ENCODE data around the gene RSRC1.
"Not testable (repeated sequence)": the region's sequence is repeated elsewhere in the genome, so short reads cannot be mapped to it uniquely, and the experiment has no call there.

RSRC1 gene

DNA sequence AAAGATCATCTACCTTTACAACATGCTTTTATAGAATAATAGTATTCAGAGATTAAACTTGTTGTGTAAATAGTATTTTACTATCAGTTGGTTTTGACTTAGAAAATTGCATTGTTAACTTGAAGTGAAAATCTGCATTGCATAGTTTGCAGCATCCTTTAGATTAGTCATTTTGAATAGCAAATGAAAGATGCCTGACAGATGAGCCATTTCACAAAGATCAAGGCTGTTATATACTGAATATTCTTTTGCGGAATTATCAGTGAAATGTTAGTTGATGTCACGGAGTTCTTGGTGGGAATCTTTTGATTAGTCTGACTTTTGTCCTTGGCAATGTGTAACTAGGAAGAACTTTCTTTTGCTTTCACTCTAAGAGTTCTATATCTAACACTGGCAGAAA, 24.5 kb downstream of the RSRC1 start:
- DNase-seq = no peak

DNA sequence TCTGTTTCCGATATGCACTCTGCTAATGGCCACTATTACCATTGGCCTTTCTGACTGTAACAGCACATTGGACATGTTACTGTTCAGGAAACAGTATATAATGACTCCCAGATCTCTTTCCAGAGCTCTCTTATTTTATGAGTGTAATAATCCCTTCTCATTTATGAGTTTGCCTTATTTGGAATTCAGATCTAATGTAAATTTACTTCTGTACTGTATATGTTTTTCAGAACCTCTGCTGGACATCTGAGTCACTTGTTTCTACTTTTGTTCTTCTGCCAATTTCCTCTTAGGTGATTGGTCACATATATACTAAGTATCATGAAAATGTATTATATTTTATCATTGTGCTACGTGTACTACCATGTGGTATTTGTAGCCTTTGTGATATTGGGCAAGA, 30.5 kb downstream of the RSRC1 start:
- no peak for DNase-seq

DNA sequence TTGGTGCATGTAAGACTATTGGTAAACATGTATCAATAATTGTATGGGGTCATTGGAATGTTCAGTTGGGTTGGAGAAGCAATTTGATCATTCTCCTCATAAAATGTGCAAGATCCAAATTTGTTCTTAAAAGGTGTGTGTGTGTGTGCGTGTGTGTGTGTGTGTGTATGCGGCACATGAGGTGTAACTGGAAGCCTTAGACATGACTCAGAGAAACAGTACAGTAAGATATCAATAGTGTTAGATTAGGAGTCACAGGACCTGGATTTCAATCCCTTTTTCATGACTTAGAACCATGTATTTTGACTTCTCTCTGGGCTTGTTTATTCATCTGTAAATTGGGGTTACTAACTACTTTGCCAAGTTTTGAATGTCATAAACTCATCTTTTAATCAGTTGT, 38.3 kb downstream of the RSRC1 start:
- no peak for DNase-seq

DNA sequence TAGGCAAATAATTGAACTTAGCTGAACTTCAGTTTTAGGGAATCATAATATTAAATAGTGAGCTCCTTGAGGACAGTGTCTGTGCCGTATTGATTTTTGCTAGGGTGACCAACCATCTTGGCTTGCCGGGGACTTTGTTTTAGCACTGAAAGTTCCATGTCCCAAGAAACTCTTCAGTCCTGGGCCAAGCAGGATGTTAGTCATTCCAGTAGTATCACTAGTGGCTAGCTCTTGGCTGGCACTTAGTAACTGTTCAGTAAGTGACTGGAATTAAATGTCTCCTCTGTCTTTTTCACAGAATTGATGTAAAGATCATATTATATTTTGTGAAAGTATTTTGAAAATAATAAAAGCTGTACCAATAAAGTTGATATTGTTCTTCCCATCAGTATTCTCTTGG, 42.3 kb downstream of the RSRC1 start:
- no peak for DNase-seq

DNA sequence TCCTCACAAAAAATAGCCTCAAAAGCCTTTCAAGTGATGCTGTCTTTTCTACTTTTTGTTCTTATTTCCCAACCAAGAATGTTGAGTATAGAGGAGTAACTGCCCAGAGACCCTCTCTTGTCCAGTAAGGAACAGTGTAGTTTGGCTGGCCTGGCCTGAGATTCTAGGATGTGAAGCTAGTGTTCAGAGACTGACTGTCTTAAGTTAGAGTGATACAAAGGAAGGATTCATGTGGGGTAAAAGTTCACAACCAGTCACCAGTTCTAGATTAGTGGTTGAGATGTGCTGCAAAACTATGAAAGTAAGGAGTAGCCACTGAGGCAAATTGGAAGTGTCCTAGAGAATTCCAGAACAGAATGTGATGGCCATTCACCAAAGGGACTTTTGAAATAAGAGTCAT, 49.1 kb downstream of the RSRC1 start:
- no peak for DNase-seq

DNA sequence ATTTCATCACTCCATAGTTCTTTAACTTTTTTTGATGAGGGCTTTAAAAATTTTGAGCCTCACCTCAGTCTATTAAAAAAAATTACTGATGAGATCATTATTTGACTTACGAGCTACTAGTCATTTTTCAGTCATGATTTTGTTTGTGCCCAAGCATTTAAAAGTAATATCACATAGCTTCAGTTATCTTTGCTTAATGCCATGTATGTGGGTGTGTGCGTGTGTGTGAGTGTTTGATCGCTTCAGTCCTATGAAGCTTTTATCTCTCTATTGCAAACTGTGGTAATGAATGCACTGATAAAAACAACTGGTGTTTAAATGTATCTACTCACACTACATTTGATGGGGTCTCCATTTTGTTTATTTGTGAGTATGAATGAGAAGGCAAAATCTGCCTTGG, 49.8 kb downstream of the RSRC1 start:
- DNase-seq = no peak

DNA sequence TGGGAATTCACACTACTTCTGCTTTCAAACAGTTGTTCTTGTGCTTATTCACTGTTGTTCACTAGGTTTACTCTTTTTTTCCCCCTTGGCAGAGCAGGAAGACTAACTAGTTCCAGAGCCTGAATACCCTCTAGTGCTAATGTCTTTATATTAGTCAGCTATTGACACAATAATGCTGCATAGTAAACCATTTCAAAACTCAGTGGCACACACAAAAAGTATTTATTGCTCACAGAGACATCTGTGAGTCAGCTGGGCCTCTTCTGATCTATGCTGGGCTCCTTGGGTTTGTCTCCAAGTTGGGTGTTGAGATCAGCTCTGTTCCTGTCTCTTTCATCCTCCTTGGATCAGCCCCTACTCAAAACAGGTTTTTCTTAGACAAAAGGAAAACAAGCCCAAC, 51.1 kb downstream of the RSRC1 start:
- DNase-seq = no peak

DNA sequence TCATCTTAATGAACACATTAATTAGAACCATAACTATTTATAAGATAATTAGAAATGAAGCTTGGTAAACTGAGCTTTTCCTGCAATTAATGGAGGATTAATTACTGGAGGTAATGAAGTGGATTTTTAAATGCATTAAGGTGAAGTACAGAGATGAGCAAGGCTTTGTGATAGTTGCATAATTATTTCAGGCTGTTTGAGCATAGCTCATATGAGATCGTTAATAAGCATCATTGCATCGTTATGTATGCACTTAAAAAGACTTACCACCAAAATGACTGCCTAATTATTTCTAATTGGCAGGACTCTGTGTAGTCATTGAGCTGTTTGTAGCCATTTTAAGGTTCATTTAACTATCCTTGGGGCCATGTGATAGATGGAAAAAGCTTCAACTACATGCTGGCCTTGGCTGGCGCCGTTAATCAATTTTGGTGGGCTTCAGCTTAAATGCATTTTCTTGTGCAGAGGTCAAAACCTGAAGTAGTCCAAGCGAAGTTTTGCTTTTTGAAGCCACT, 55.3 kb downstream of the RSRC1 start:
- DNase-seq = no peak

DNA sequence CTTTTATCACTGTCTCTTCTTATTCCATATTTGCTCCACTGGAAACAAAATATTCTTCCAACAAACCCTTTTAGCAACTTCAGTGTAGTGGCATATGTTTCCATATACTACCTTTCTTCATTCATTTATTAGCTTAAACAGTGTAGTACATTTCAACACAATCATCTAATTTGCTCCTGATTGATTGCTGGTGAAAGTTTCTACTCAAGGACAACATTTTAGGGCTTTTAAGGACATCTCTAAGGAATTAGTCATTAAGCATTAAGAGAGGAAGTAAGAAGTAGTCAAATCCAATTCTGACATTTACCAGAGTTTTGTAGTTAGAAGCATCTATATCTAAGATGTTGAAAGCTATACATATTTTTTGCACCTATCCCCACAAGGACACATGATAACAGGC, 55.8 kb downstream of the RSRC1 start:
- no peak for DNase-seq

DNA sequence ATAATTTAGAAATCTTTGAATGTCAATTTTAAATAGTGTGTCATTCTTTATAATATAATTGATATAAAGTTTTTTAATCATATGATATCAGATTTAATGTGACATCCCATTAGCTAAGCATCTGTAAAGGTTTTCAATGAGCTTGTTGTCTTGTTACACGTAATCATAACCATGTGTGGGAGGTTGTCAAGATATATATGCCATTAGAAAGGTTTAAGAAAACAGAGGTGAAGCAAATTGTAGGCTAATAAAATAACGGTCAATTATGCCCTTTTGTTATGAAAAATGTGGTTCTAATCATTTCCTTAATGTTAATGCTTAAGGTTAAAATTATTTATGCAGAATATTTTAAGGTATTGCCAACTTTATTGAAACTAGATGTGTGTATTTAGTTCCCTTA, 56.3 kb downstream of the RSRC1 start:
- no peak for DNase-seq

DNA sequence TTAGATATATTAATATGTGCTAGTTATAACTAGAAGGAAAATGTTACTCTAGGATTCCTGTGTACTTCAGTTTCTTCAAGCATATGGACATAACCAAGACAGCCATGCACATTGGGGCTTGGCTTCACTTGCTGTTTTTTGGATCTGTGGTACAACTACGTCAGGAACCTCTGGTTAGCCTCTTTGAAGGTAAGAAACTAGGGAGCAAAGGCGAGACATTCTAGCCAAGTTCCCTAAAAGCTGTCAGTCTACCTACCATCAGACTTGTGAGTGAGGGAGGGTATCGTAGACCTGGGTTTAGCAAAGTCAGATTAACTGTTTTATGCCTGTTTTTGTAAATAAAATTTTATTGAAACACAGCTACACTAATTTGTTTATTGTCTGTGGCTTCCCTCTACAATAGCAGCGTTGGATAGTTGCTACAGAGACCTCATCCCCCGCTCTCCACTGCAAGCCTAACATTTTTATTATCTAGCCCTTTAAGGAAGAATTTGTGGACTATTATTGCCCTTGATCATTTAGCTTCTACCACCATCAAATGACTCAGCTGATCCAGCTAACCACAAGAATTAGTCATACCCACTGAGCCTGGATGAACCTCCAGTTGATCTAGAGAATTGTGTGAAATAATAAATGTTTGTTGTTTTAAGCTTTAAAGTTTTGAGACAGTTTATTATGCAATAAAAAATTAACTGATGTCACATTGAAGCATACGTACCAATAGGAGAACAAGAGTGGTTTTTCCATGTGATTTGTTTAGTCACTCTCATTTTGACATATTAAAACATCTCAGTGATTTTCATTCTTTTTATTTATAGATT, 58.1 kb downstream of the RSRC1 start:
- no peak for DNase-seq

DNA sequence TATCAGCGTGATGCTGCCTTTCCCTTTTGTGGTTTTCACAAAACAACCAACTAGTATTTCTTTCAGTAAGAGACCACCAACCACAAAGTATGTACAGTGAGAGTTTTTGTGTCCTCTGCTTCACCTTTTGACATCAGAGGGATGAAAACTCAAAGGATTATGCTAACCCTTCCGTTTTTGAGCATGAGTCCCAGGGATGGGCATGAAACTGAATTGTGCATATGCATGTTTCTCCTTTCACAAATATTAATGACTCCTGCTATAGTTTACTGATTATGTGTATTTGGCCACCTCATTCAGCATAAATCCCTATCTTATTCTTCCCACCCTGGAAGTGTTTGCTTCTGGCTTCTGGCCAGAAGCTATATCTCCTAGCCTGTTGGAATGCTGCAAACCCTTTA, 59.2 kb downstream of the RSRC1 start:
- DNase-seq = no peak

DNA sequence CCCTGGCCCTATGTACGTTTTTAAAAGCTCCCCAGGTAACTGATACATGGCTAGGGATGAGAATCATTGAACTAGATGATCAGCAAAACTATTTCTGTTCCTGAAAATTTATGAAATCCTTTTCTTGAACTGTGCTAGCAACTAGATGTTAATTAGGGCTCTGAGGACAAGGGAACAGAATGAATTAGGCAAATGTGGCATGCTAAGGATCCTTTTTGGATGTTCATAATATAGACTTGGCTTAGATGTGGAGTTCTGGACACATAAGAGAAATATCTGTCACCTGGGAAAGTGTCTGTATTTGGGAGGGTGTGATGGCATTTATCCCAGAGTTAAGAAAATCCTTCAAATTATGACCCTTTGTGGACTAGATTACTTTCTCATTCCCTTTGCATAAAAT, 71.2 kb downstream of the RSRC1 start:
- no peak for DNase-seq

DNA sequence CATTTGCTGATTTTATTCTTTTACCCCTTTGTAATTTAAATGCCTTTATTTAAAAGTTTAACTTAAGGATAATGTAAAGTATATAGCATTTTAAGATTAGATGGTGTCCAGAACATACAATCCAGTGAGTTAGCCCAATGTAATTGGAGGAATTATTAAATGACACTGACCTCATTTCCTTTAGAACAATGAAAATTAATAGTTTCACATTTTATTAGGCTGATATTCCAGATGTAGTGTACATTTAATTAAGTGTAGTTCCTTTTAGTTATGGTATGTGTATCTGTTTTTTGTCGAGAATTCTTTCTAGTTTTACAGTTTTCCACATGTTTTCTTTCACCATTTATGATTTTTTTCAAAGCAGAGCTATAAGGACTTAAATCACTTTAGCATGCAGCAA, 75.8 kb downstream of the RSRC1 start:
- no peak for DNase-seq

DNA sequence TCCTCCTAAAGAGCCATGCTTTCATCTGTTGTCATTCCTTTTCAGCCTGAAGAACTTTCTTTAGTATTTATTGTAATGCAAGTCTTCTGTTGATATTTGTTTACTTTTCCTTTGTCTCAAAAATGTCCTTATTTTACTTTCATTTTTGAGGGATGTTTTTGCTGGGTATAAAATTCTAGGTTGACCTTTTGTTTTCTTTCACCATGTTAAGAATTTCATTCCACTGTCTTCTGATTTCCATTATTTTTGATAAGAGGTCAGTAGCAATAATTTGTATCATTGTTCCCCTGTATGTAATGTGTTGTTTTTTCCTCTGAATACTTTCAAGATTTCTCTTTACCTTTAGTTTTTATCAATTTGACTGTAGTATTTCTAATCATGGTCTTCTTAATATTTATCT, 91.1 kb downstream of the RSRC1 start:
- DNase-seq = no peak

DNA sequence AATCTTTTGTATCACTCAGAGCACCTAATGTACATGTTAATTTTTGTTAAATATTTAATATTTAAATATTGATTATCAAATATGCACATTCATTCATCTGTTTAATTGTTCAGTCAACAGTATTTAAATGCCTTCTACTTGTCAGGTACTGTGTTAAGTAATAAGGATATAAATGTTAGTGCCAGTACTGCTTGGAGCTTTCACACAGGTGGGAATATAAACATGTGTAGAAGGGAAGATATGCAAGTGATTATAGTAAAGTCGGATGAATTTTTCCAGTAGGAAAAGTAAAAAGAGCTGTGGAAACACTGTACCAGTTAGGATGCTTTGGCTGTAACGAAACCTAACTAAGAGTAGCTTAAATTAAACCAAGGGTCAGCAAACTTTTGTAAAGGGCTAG, 95.4 kb downstream of the RSRC1 start:
- no peak for DNase-seq

DNA sequence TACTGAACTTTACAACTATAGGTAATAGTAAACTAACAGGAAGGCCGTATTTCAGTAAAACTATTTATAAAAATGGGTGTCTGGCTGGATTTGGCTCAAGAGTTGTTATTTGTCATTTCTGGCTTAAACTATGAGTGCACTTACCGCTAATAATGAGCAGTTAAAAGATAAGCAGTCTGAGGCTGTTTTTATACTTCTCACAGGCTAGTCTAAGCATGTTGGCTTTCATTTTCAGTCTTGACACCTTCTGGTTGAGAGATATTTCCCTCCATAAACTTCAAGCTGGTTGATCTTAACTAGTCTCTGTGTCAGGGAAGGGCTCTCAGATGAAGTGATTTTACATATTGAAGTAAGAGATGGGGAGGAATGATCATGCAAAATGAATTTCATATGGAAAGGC, 96.1 kb downstream of the RSRC1 start:
- no peak for DNase-seq

DNA sequence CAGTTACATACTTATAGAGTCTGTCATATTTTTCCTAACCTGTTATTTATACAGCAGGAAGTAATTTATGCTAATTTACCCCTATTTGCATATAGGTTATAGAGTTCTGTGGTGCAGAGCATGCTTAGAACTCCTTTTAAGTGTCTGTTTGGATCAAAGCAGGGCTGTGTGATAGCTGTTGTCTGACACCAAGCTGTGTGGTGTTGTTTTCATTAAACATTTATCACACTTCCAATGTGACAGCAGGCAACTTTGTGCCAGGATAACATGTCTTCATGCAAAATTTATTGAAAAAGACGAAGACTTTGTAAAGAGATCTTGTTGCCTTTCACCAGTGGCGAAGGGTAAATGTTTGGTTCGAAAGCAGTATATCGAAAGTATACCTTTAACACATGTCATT, 100.2 kb downstream of the RSRC1 start:
- no peak for DNase-seq

DNA sequence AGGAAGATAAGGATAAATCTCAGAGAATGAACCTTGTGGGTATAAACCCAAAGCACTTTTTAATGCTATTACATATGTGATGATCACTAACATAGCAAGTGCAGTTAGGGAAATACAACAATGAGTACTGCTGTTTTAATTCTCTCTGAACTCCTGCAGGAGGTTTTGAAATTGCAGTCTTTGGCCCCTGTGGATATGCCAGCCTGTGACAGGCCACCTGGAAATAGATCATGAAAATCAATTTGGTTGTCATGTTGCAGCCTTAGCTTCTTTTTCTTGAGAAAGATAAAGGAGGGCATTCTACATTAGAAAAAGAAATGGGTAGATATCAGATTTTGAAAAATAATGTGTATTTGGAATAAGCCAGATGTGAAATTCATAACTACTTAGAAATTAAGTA, 103.6 kb downstream of the RSRC1 start:
- no peak for DNase-seq

DNA sequence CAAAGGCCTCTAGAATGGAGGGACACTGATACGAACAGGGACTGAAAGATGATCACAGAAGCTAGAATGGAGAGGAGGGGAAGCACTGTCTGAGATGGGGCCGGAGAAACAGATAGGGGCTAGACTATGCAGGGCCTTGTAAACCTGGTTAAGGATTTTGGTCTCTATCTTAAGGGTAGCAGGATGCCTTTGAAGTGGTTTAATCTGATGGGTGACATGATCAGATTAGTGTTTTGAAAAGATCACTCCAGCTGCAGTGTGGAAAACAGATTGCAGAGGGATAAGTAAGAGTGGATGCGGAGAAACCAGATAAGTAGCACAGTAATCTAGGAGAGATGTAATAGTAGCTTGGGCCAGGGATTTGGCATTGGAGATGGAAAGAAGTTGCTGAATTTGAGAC, 108.1 kb downstream of the RSRC1 start:
- DNase-seq = no peak

DNA sequence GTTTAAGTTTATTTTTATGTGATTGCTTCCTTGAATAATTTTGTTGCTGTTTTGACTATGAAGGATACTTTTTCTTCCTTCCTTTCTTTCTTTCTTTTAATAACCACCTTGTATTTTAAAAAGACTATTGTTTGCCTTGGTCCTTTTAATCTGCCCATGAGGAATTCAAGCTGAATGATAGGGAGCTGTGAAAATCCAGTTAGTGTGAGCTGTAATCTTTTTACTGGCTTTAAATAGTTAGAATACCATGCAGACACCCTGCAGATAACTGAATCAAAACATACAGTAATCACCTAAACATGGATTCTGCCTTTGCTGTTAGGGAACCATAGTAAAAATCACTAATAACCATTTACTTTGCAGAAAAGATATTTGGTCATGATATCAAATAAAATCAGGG, 110.7 kb downstream of the RSRC1 start:
- DNase-seq = no peak

DNA sequence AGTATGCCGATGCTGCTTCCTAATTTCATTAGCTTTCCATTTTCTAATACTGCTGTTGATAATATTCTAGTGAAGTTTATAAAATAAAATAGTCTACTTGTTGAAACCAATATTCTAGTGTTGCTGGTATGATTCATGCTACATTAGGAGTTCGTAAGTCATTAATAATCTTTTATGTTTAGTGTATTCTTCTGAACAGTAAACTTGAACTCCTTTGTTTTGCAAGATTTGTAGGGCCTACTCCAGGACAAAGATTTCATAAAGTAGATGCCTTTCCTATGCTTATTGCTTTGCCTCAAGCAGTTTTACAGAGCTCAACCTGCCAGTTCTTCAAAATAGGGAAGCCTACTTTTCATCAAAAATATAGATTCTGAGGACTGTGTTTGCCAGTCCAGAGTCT, 111.5 kb downstream of the RSRC1 start:
- no peak for DNase-seq

DNA sequence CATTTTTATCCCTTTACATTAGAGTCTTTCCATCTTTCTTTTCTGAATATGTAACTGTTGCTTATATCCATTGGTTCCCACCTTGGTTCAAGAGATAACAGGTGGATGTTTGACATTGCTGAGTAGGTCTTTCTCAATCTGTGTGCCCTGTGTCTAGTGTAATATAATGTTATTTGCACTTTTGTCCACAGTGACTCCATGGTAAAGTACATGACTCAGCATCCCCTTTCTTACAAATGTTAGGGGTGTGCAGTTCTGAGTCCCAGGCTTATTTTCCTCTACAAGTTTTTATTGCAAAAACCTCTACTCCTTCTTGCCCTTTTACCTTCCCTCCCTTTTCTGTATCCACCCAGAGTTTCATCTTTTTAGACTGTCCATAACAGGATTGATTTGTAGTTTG, 116.5 kb downstream of the RSRC1 start:
- DNase-seq = no peak

DNA sequence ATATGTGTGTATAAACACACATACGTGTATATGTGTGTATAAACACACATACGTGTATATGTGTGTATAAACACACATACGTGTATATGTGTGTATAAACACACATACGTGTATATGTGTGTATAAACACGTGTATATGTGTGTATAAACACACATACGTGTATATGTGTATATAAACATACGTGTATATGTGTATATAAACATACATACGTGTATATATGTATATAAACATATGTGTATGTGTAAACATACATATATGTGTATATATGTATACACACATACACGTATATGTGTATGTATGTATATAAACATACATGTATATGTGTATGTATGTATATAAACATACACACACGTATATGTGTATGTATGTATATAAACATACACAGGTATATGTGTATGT, 119.1 kb downstream of the RSRC1 start:
- DNase-seq = not testable (repeated sequence)

DNA sequence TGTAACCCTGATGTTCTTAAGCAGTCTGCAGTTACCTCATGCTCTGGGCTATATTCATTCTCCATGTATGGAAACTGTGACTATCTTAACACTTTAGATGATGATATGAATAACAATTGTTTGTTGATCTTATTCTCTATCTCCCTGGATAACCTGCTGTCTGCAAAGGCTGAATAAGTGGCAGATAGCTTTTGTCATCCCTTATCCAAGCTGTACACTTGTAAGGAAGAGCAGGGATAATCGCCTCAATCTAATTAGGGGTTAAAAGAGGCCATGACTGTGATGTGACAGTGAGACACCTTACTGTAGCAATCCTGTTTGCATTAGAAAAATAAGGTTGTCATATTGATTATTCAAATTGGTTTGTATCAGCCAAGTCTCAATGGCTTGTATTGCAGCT, 123.9 kb downstream of the RSRC1 start:
- no peak for DNase-seq
